H1 (cell line): ENCODE data around the gene MTFMT. TPM values are rescaled to one million over a fixed set of nuclear protein-coding genes. Genes with fewer than 3 reads are reported as not detected.

Source experiments
- CTCF ChIA-PET: fragments of 300-600 bp; sonication (Branson Sonifier 250); formaldehyde crosslinking; loops from one replicate; lab custom pipeline; 2021; ENCODE audit not compliant: partially characterized antibody; lab: Charles Lee
- POLR2A ChIA-PET: fragments of 300-600 bp; sonication (Branson Sonifier 250); formaldehyde crosslinking; loops from one replicate; lab custom pipeline; 2021; ENCODE audit warnings: inconsistent platforms; ENCODE audit not compliant: partially characterized antibody; lab: Charles Lee
- DNase-seq, 2 experiments: peaks; one replicate each; pipeline versions ENCODE4 v3.0.0 to v3.0.0-alpha.2; 2010 to 2022; ENCODE audit warnings: low spot score in 2 of 2, low read depth in 1 of 2, mixed read lengths in 1 of 2
- FAIRE-seq: peaks from 2 replicates; lab custom pipeline; 2011; peaks lifted over from hg19 to GRCh38; lab: Jason Lieb, UNC
- H2AFZ ChIP-seq: 2 replicates; pipeline ENCODE4 v1.8.1; 2012; ENCODE audit warnings: low read length, inconsistent platforms
- H2AK5ac ChIP-seq: 2 replicates; pipeline ENCODE4 v1.6.1; 2013; ENCODE audit warnings: low read depth, low read length
- H2BK120ac ChIP-seq: replicated peaks from 2 replicates; pipeline ENCODE3; 2013; ENCODE audit warnings: low read depth, low read length, inconsistent platforms
- H2BK12ac ChIP-seq: 2 replicates; pipeline ENCODE4 v1.6.1; 2013; ENCODE audit warnings: low read depth, low read length
- H2BK15ac ChIP-seq: 2 replicates; pipeline ENCODE4 v1.6.1; 2013; ENCODE audit warnings: low read length
- H2BK20ac ChIP-seq: 2 replicates; pipeline ENCODE4 v1.6.1; 2013; ENCODE audit warnings: low read length
- H2BK5ac ChIP-seq: 2 replicates; pipeline ENCODE4 v1.6.1; 2013; ENCODE audit warnings: low read depth, low read length
- H3K14ac ChIP-seq: 2 replicates; pipeline ENCODE4 v1.6.1; 2013; ENCODE audit warnings: inconsistent platforms; ENCODE audit not compliant: insufficient read length
- H3K18ac ChIP-seq: 2 replicates; pipeline ENCODE4 v1.6.1; 2013; ENCODE audit warnings: low read length; ENCODE audit errors: extremely low read depth
- H3K23ac ChIP-seq: 2 replicates; pipeline ENCODE4 v1.6.1; 2013; ENCODE audit warnings: inconsistent platforms; ENCODE audit not compliant: insufficient read length
- H3K23me2 ChIP-seq: 2 replicates; pipeline ENCODE4 v1.6.1; 2013; ENCODE audit warnings: low read depth, low read length
- H3K27ac ChIP-seq: 2 replicates; pipeline ENCODE4 v1.6.1; 2011; ENCODE audit warnings: low read depth, low read length, inconsistent platforms
- H3K27me3 ChIP-seq, 4 experiments: replicated peaks in 1 of 4; 1 replicate in 1 of 4; 2 replicates in 3 of 4; pipeline versions ENCODE4 v1.6.1 to v1.8.1; 2011 to 2013; ENCODE audit warnings: low read length in 3 of 4, mild to moderate bottlenecking in 3 of 4, inconsistent platforms in 2 of 4, mixed read lengths in 2 of 4, moderate library complexity in 1 of 4; ENCODE audit not compliant: control insufficient read depth in 3 of 4, insufficient read depth in 3 of 4; ENCODE audit errors: extremely low read depth in 1 of 4
- H3K36me3 ChIP-seq, 4 experiments: 2 replicates each; pipeline versions ENCODE4 v1.6.1 to v1.8.1; 2011 to 2013; ENCODE audit warnings: mild to moderate bottlenecking in 4 of 4, low read length in 3 of 4, moderate library complexity in 2 of 4, control low read depth in 1 of 4, inconsistent platforms in 1 of 4; ENCODE audit not compliant: insufficient read depth in 4 of 4, control insufficient read depth in 2 of 4
- H3K4ac ChIP-seq: replicated peaks from 2 replicates; pipeline ENCODE3; 2013; ENCODE audit warnings: low read length, low read depth, mixed read lengths, inconsistent platforms; ENCODE audit not compliant: insufficient read length
- H3K4me1 ChIP-seq, 4 experiments: replicated peaks in 1 of 4; 1 replicate in 1 of 4; 2 replicates in 3 of 4; pipeline versions ENCODE4 v1.6.1 to v1.8.1; 2011 to 2013; ENCODE audit warnings: low read length in 3 of 4, inconsistent platforms in 2 of 4, mixed read lengths in 1 of 4; ENCODE audit not compliant: insufficient read depth in 4 of 4, control insufficient read depth in 3 of 4
- H3K4me2 ChIP-seq, 2 experiments: 2 replicates each; pipeline versions ENCODE4 v1.6.1 to v1.8.1; 2011 to 2013; ENCODE audit warnings: low read depth in 2 of 2, low read length in 2 of 2, control low read depth in 1 of 2, inconsistent platforms in 1 of 2, mild to moderate bottlenecking in 1 of 2; ENCODE audit not compliant: insufficient read depth in 1 of 2
- H3K4me3 ChIP-seq, 4 experiments: fragments of 200-600, 300-600 bp in 1 of 4; sonication (generic), shearing (Covaris generic), sonication (Bioruptor Twin) in 1 of 4; 2 replicates each; pipeline versions ENCODE4 v1.5.1 to v1.8.1; 2011 to 2016; ENCODE audit warnings: low read length in 4 of 4, low read depth in 3 of 4, control low read depth in 2 of 4, inconsistent platforms in 2 of 4, mild to moderate bottlenecking in 2 of 4, mixed read lengths in 1 of 4, moderate library complexity in 1 of 4; ENCODE audit not compliant: insufficient read depth in 2 of 4; ENCODE audit errors: extremely low read depth in 1 of 4
- H3K56ac ChIP-seq: replicated peaks from 2 replicates; pipeline ENCODE3; 2013; ENCODE audit warnings: low read depth, mild to moderate bottlenecking, mixed read lengths, low read length, inconsistent platforms; ENCODE audit not compliant: insufficient read length
- H3K79me1 ChIP-seq: 2 replicates; pipeline ENCODE4 v1.6.1; 2013; ENCODE audit warnings: low read depth, low read length, control low read depth
- H3K79me2 ChIP-seq, 2 experiments: 2 replicates each; pipeline versions ENCODE4 v1.6.1 to v1.8.1; 2012 to 2013; ENCODE audit warnings: low read length in 2 of 2, mild to moderate bottlenecking in 2 of 2, inconsistent platforms in 1 of 2; ENCODE audit not compliant: insufficient read depth in 2 of 2, control insufficient read depth in 1 of 2
- H3K9ac ChIP-seq, 4 experiments: replicated peaks in 1 of 4; 1 replicate in 1 of 4; 2 replicates in 3 of 4; pipeline versions ENCODE4 v1.6.1 to v1.8.1; 2011 to 2013; ENCODE audit warnings: low read depth in 3 of 4, low read length in 3 of 4, control low read depth in 2 of 4, mild to moderate bottlenecking in 2 of 4, moderate library complexity in 2 of 4, inconsistent platforms in 1 of 4; ENCODE audit errors: extremely low read depth in 1 of 4
- H3K9me3 ChIP-seq, 2 experiments: 2 replicates each; pipeline versions ENCODE4 v1.6.1 to v1.8.1; 2012 to 2013; ENCODE audit warnings: mild to moderate bottlenecking in 2 of 2, moderate library complexity in 2 of 2, control low read depth in 1 of 2, inconsistent platforms in 1 of 2, low read depth in 1 of 2, low read length in 1 of 2, mixed read lengths in 1 of 2; ENCODE audit not compliant: insufficient read depth in 2 of 2
- H4K20me1 ChIP-seq, 2 experiments: replicated peaks in 1 of 2; 2 replicates each; pipeline versions ENCODE3 to v1.8.1; 2011 to 2013; ENCODE audit warnings: inconsistent platforms in 2 of 2, low read length in 2 of 2, mild to moderate bottlenecking in 1 of 2; ENCODE audit not compliant: insufficient read depth in 2 of 2, control insufficient read depth in 1 of 2
- H4K5ac ChIP-seq: 2 replicates; pipeline ENCODE4 v1.6.1; 2013; ENCODE audit warnings: low read length, low read depth, mixed read lengths, inconsistent platforms; ENCODE audit not compliant: insufficient read length
- H4K8ac ChIP-seq: 2 replicates; pipeline ENCODE4 v1.8.0; 2013; ENCODE audit warnings: mild to moderate bottlenecking, moderate library complexity, low read length, inconsistent platforms; ENCODE audit not compliant: insufficient read depth; ENCODE audit errors: extremely low read depth
- H4K91ac ChIP-seq: replicated peaks from 2 replicates; pipeline ENCODE3; 2013; ENCODE audit warnings: low read length, mixed read lengths, inconsistent platforms; ENCODE audit not compliant: insufficient read length
- POLR2A ChIP-seq, 2 experiments: IDR thresholded peaks; 1 replicate in 1 of 2; 2 replicates in 1 of 2; pipeline ENCODE4 v1.6.1; 2011; ENCODE audit warnings: low read depth in 2 of 2, low read length in 2 of 2, mild to moderate bottlenecking in 2 of 2; ENCODE audit errors: control extremely low read depth in 1 of 2
- WGBS, 2 experiments: shearing (Covaris generic) in 1 of 2; methylation state at CpG; one replicate each; pipeline versions ENCODE4 v1.1.6 to v1.1.7; 2013 to 2015; ENCODE audit warnings: low lambda C conversion rate in 2 of 2, mixed read lengths in 2 of 2, inconsistent platforms in 1 of 2, low coverage in 1 of 2, missing lambda C conversion rate in 1 of 2; ENCODE audit not compliant: insufficient replicate concordance in 2 of 2, insufficient coverage in 1 of 2, insufficient read length in 1 of 2; ENCODE audit errors: extremely low coverage in 1 of 2, missing lambda C conversion rate in 1 of 2; 5-methylcytosine and 5-hydroxymethylcytosine counted together
- polyA plus RNA-seq, 7 experiments: library from polyadenylated mRNA; depleted of rRNA in 3 of 7; stranded (reverse) in 5 of 7; unstranded in 2 of 7; fragments of >200 nt in 5 of 7; fragments of 200-250 nt in 2 of 7; gene quantifications; 1 replicate in 5 of 7; 2 replicates in 1 of 7; 4 replicates in 1 of 7; pipeline versions ENCODE4 v1.2.1 to v1.2.3, GENCODE V29; 2011 to 2013; ENCODE audit warnings: missing spikeins in 2 of 7, mixed read lengths in 2 of 7
- total RNA-seq: library from RNA; stranded (reverse); fragmentation: NEBNext Ultra II Directional; extraction: Animal tissue kit (Norgen Biotek cat#: 25700); gene quantifications from 2 replicates; pipeline ENCODE4 v1.2.1, GENCODE V29; 2021

The MTFMT gene
- total and polyA plus RNA-seq, 2 of the 8 experiments (the other 6 are each of a cell fraction or from before 2014, with no cell fraction given) = 7.7 to 20.8 TPM

GRCh38 chr15:65055201-65055870 lies 25.9 kb upstream of the MTFMT start:
- Histone ChIP-seq H2BK15ac (no peak overlapping the region), H3K23me2 (no peaks in the 10 kb centered on the region), H2AK5ac (no peak overlapping the region), H3K9me3 (no peaks in the 10 kb centered on the region), H4K5ac (no peak overlapping the region), H2BK12ac (no peak overlapping the region), H3K18ac (no peak overlapping the region), H3K23ac (no peak overlapping the region), H3K4me3 (no peak overlapping the region), H3K9ac (no peak overlapping the region), H3K79me1 (no peaks in the 10 kb centered on the region), H3K79me2 (no peaks in the 10 kb centered on the region), H3K4me2 (no peak overlapping the region), H4K8ac (no peak overlapping the region), H2AFZ (no peak overlapping the region), H3K27ac (no peak overlapping the region; the same call in 1 of the 2 replicates), H3K4me1 (no peaks in the 10 kb centered on the region), H2BK5ac (0 out of 2 replicates have a peak overlapping the region, but pooled peaks have one; percentile 60), H4K20me1 (no peaks in the 10 kb centered on the region), H2BK120ac (no peak overlapping the region), H3K36me3 (no peaks in the 10 kb centered on the region; a peak in 1 of 8 replicates), H3K14ac (no peak overlapping the region), H3K27me3 (no peaks in the 10 kb centered on the region; a peak in 1 of 7 replicates), H3K56ac (no peak overlapping the region), H3K4ac (no peak overlapping the region), H4K91ac (no peak overlapping the region), H2BK20ac (no peak overlapping the region)
- DNase-seq = no peak
- no peak for TF ChIP-seq POLR2A (IDR thresholded peaks at IDR 0.05; ENCODE audit: control extremely low read depth in 1 of 2, low read depth in 2 of 2, low read length in 2 of 2)
- 89% methylated on average over 6 of the region's 6 CpGs; no CpG with 5 or more reads in 1 of the 2 experiments for WGBS, 2 experiments
- no peak for FAIRE-seq
- POLR2A ChIA-PET = interaction anchor here (1.0 to 1.7 kb wide), 8 partner anchors 8 to 66 kb away, joined by 3 to 5 read pairs (median 4); no protein-coding TSS in a partner anchor
- CTCF ChIA-PET = interaction anchor here (0.9 to 33.2 kb wide), 10 partner anchors 12 to 216 kb away, joined by 3 to 1213 read pairs (median 28); partner anchors contain the start of genes KBTBD13, RASL12 and SLC51B
